MCF 10A (cell line): ENCODE results near the gene GRP. TPM values are rescaled to one million over a fixed set of nuclear protein-coding genes. Genes with fewer than 3 reads are reported as not detected.

ENCODE experiments used
- BruUV-seq: library from RNA; stranded (reverse); fragments of 400-500 nt; replicated peaks from 2 replicates; lab custom pipeline; 2021; lab: Mats Ljungman, UMichigan
- CTCF ChIA-PET: fragments of 300-600 bp; sonication (Branson Sonifier 250); formaldehyde crosslinking; extraction: SDS; loops from one replicate; lab custom pipeline; 2021; ENCODE audit warnings: antibody characterized with exemption, inconsistent platforms; lab: Yijun Ruan, JAX
- POLR2A ChIA-PET: fragments of 300-600, 350-650 bp; sonication (Branson Sonifier 250); formaldehyde crosslinking; extraction: SDS; loops from one replicate; lab custom pipeline; 2020; ENCODE audit warnings: antibody characterized with exemption, inconsistent platforms; lab: Yijun Ruan, JAX
- DNase-seq: peaks from one replicate; pipeline ENCODE4 v3.0.0-alpha.2; 2018; ENCODE audit not compliant: unreplicated experiment
- H3K27ac Mint-ChIP-seq: one replicate; pipeline ENCODE4 v1.8.0; 2022; ENCODE audit warnings: mild to moderate bottlenecking, low read depth, mixed read lengths; ENCODE audit not compliant: unreplicated experiment
- H3K27me3 Mint-ChIP-seq: one replicate; pipeline ENCODE4 v1.8.0; 2022; ENCODE audit warnings: mixed read lengths; ENCODE audit not compliant: insufficient read depth, unreplicated experiment
- H3K36me3 Mint-ChIP-seq: one replicate; pipeline ENCODE4 v1.8.0; 2022; ENCODE audit warnings: mild to moderate bottlenecking, moderate library complexity, mixed read lengths; ENCODE audit not compliant: insufficient read depth, unreplicated experiment
- H3K4me1 Mint-ChIP-seq: one replicate; pipeline ENCODE4 v1.8.0; 2022; ENCODE audit warnings: mixed read lengths; ENCODE audit not compliant: insufficient read depth, unreplicated experiment
- H3K4me3 Mint-ChIP-seq: one replicate; pipeline ENCODE4 v1.8.0; 2022; ENCODE audit warnings: mild to moderate bottlenecking, moderate library complexity, mixed read lengths; ENCODE audit not compliant: unreplicated experiment
- H3K9me3 Mint-ChIP-seq: one replicate; pipeline ENCODE4 v1.8.0; 2022; ENCODE audit warnings: mixed read lengths; ENCODE audit not compliant: unreplicated experiment
- intact Hi-C: fragments of 100-400 bp; cut with micrococcal nuclease; formaldehyde crosslinking; loops from 2 replicates; pipeline ENCODE4 v1.14.1; 2022
- total RNA-seq: library from RNA; stranded (reverse); gene quantifications from 2 replicates; pipeline ENCODE4 v1.2.3, GENCODE V29; 2022
- TF ChIP-seq, protein P1 (sequence below): fragments of 200-600 bp; IDR thresholded peaks from one replicate; pipeline ENCODE4 v1.8.0; 2022; ENCODE audit warnings: antibody characterized with exemption, mild to moderate bottlenecking; ENCODE audit not compliant: unreplicated experiment

Gene GRP
- total RNA-seq, 1 experiment from 2014 or later, result not detected

DNA sequence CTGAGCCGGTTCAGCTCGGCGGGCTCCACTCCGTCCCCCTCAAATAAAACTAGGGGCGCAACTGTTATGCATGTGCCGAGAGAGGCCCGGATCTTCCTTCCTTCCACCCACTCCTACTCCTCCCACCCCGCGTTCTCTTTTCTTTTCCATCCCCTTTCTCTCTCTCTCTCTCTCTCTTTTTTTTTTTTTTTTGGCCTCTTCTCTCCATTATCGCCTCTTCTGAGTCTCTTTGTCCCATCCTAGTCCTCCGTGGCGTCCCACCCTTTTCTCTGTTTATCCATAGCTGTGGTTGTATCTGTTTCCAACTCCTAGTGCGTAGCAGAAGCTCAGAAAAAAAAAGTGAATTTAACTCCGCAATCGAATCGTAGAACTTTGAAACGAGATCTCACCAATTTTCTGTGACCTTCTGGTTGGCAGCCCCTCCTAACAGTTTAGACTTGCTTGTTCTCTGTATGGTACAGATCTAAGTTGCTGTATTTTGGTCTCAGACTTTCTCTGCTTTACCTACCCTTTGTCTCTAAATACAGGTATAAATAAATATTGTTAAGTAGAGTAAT, 49.7 kb downstream of the GRP start:
- CTCF ChIA-PET, result interaction anchor here (0.6 to 1.2 kb wide), 4 partner anchors 40 to 132 kb away, joined by 3 to 4 read pairs (median 3); no protein-coding TSS in a partner anchor
- H3K36me3 Mint-ChIP-seq, result no peaks in the 10 kb centered on the region
- peaks cover 79% of the 10 kb centered on the region for H3K27me3 Mint-ChIP-seq
- H3K4me3 Mint-ChIP-seq, result no peak overlapping the region
- DNase-seq, result no peak
- no peaks in the 10 kb centered on the region for H3K4me1 Mint-ChIP-seq
- BruUV-seq, result no TSS peak
- no peaks in the 10 kb centered on the region for H3K9me3 Mint-ChIP-seq
- POLR2A ChIA-PET, result no interaction called here
- TF ChIP-seq, protein P1, sequence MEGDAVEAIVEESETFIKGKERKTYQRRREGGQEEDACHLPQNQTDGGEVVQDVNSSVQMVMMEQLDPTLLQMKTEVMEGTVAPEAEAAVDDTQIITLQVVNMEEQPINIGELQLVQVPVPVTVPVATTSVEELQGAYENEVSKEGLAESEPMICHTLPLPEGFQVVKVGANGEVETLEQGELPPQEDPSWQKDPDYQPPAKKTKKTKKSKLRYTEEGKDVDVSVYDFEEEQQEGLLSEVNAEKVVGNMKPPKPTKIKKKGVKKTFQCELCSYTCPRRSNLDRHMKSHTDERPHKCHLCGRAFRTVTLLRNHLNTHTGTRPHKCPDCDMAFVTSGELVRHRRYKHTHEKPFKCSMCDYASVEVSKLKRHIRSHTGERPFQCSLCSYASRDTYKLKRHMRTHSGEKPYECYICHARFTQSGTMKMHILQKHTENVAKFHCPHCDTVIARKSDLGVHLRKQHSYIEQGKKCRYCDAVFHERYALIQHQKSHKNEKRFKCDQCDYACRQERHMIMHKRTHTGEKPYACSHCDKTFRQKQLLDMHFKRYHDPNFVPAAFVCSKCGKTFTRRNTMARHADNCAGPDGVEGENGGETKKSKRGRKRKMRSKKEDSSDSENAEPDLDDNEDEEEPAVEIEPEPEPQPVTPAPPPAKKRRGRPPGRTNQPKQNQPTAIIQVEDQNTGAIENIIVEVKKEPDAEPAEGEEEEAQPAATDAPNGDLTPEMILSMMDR, result no peak
- no peak overlapping the region for H3K27ac Mint-ChIP-seq
- intact Hi-C loops, result no loop called here

DNA sequence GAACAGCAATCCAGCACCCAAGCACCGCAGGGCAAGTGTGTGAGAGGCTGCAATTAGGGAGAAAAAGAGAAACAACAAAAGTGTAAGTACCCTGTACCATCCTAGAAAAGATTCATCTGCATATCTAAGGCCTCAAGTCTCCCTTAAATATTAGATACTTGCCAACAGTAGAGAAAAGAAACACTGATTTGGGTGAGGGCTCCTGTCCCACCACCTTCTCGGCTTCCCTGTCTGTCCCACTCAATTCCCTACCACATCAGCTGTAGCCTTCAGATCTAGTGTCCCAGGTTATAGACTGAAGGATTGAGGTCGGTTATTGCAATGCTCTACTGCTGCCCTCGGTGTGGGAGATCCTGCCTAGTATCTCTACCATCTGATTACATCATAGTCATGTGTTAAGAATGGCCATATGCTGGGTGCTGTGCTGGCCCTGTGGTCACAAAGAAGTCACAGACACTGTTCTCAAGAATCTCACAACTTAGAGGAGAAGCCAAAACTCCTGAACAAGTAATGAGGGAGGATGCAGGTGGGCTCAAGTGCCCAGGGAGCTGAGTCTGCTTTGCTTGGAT, 50.8 kb downstream of the GRP start:
- BruUV-seq, result no TSS peak
- ChIA-PET POLR2A (no interaction called here), CTCF (interaction anchor here (1.1 to 1.9 kb wide), 2 partner anchors 20 to 38 kb away, joined by 3 to 5 read pairs; no protein-coding TSS in a partner anchor)
- no peaks in the 10 kb centered on the region for H3K9me3 Mint-ChIP-seq
- peaks cover 74% of the 10 kb centered on the region for H3K27me3 Mint-ChIP-seq
- intact Hi-C loops, result no loop called here
- no peak for DNase-seq
- TF ChIP-seq, protein P1, result no peak
- no peak overlapping the region for H3K4me3 Mint-ChIP-seq
- H3K4me1 Mint-ChIP-seq, result no peaks in the 10 kb centered on the region
- H3K27ac Mint-ChIP-seq, result no peak overlapping the region
- no peaks in the 10 kb centered on the region for H3K36me3 Mint-ChIP-seq

DNA sequence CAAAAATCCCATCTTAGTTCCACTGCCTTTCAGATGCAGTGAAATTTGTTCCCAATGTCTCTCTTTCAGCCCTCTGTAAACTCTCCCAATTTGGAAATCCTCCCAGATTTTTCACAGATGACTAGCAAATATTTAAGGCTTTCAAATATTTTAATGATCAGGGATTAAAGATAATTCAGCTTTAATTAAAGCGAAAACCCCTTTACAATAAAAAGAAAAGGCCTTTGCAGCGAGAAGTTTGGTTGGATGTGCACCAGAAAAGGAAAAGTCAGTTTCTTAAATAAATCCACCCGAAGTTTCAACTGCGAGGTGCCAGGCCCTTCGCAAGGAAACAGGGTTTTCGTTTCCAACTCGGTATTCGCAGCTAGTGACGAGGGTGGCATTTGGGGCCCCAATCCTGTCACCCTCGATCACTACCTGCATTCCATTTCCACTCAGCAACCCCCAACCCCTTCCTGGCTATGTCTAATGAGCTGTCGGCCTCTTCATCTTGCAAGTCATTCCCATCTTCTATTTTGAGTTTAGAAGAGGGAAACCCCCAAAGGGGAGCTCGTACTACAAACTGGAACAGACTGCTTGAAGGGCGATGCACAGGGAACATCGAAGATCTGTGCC, 51.8 kb downstream of the GRP start:
- CTCF ChIA-PET, result interaction anchor here (0.6 to 1.9 kb wide), 3 partner anchors 21 to 503 kb away, joined by 3 to 5 read pairs (median 3); no protein-coding TSS in a partner anchor
- no TSS peak for BruUV-seq
- H3K9me3 Mint-ChIP-seq, result no peaks in the 10 kb centered on the region
- no peaks in the 10 kb centered on the region for H3K4me1 Mint-ChIP-seq
- H3K4me3 Mint-ChIP-seq, result no peak overlapping the region
- no peak overlapping the region for H3K27ac Mint-ChIP-seq
- intact Hi-C loops, result no loop called here
- TF ChIP-seq, protein P1, result no peak
- no peak for DNase-seq
- peaks cover 65% of the 10 kb centered on the region for H3K27me3 Mint-ChIP-seq
- no peaks in the 10 kb centered on the region for H3K36me3 Mint-ChIP-seq
- POLR2A ChIA-PET, result no interaction called here

DNA sequence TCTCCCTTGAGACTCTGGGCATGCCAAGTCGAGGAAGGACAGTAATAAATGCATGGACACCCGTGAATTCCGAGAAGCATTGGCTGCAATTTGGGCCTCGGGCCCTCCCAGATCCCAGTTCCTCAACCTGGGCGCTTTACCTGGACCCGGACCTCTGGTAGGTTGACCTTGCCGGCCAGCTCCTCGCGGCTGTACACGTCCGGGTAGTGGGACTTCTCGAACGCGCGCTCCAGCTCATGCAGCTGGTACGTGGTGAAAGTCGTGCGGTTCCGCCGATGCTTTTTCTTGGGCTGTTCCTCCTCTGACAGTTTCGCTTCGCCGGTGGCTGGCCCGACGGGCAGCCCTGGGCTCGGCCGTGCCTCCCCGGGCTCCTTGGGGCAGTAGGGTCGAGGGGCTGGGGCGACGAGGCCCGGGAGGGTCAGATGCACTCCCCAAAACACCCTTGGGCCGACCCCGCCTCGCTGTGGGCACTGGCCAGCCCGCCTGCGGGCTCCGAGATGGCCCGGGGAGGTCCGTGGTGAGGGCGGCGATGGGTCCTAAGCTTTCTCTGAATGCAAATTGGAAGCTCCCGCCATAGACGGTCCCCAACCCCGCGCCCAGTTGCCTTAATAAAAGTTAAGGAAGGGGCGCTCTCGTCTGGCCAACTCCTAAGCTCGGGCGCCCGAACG, 52.4 kb downstream of the GRP start:
- ChIA-PET CTCF (interaction anchor here (0.6 to 1.9 kb wide), 4 partner anchors 9 to 130 kb away, joined by 3 to 5 read pairs (median 4); no protein-coding TSS in a partner anchor), POLR2A (interaction anchor here (1.0 kb wide), 1 partner anchor 87 kb away, joined by 3 read pairs; no protein-coding TSS in a partner anchor)
- TF ChIP-seq, protein P1, result no peak
- H3K27me3 Mint-ChIP-seq, result peaks cover 59% of the 10 kb centered on the region
- H3K27ac Mint-ChIP-seq, result no peak overlapping the region
- H3K9me3 Mint-ChIP-seq, result no peaks in the 10 kb centered on the region
- H3K36me3 Mint-ChIP-seq, result no peaks in the 10 kb centered on the region
- no peak for DNase-seq
- no TSS peak for BruUV-seq
- no peak overlapping the region for H3K4me3 Mint-ChIP-seq
- intact Hi-C loops, result no loop called here
- H3K4me1 Mint-ChIP-seq, result no peaks in the 10 kb centered on the region
